ENCODE data around the gene MB. TPM values are rescaled to one million over a fixed set of nuclear protein-coding genes. Genes with fewer than 3 reads are reported as not detected.

The MB gene
- total and polyA plus RNA-seq, 4 donors: 0.13 to 0.25 TPM; not detected in 2

DNA sequence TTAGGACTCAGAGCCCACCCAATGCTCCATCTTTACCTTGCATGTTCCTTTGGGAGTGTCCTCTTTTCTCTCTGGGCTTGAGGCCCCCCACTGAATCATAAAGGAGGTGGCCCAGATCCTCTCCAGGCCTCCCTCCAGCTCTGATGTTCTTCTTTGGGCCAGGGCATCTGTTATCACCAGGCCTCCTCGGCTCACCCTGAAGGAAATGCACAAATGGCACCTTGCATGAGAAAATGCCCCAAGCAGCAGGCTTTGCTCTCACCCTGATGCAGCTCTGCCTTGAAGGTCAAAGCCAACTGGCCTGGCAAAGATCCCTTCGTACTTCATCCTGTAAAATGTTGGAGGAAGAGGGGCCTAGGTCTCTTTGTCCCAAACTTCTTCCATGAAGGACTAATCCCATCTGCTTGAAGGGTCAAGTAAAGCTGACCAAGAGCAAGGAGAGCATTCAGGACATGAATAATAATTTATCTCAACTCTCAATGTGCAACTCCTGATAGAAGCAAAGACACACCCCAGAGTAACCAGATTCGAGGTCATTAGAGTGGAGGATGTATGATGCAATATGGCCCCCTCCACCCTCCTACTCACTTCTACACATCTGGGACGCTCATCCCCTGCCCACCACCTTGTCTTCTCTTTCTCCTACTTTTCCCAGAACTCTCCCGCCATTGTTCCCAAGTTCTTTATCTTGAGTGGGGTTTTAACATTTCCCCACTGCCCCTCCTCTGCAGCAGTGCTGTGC is 40.6 kb upstream of the MB start:
- Histone ChIP-seq H3K27ac (ENCODE audit: low read depth in 1 of 2, low read length in 2 of 2) (no peak overlapping the region), H3K9ac (ENCODE audit: low read depth in 1 of 2, low read length in 2 of 2) (no peak overlapping the region), H3K4me1 (ENCODE audit: control insufficient read depth in 4 of 4, insufficient read depth in 4 of 4, low read length in 3 of 4) (peaks cover 2 to 40% (median 18%) of the 10 kb centered on the region in 4 donors), H3K4me3 (ENCODE audit: low read depth in 1 of 3, low read length in 3 of 3) (no peak overlapping the region), H3K9me3 (ENCODE audit: control insufficient read depth in 4 of 4, low read length in 3 of 4) (no peaks in the 10 kb centered on the region), H3K27me3 (ENCODE audit: control insufficient read depth in 4 of 4, insufficient read depth in 4 of 4, low read length in 3 of 4) (no peaks in the 10 kb centered on the region), H3K36me3 (ENCODE audit: control insufficient read depth in 4 of 4, insufficient read depth in 3 of 4, low read depth in 1 of 4, low read length in 3 of 4) (peaks cover 14 to 60% (median 39%) of the 10 kb centered on the region in 4 donors)
- no peak for DNase-seq (ENCODE audit: low spot score)
- TF ChIP-seq YY1 (IDR thresholded peaks at IDR 0.05) (no peak), ATF3 (IDR thresholded peaks at IDR 0.05) (no peak), NR2F2 (IDR thresholded peaks at IDR 0.05) (no peak), JUND (IDR thresholded peaks at IDR 0.05) (no peak), FOXA2 (IDR thresholded peaks at IDR 0.05) (no peak), MAX (IDR thresholded peaks at IDR 0.05) (no peak), EGR1 (IDR thresholded peaks at IDR 0.05; ENCODE audit: low read depth in 2 of 2) (no peak), RXRA (IDR thresholded peaks at IDR 0.05) (no peak), HNF4A (conservative IDR thresholded peaks at IDR 0.05) (no peak), TAF1 (conservative IDR thresholded peaks at IDR 0.05) (no peak), FOXA1 (IDR thresholded peaks at IDR 0.05) (no peak), GABPA (IDR thresholded peaks at IDR 0.05 in 1 of 2, conservative IDR thresholded peaks at IDR 0.05 in 1 of 2) (no peak), REST (IDR thresholded peaks at IDR 0.05) (no peak), HNF4G (IDR thresholded peaks at IDR 0.05) (no peak), SP1 (IDR thresholded peaks at IDR 0.05) (no peak), RAD21 (IDR thresholded peaks at IDR 0.05) (no peak)
- TF ChIP-seq, protein P1, sequence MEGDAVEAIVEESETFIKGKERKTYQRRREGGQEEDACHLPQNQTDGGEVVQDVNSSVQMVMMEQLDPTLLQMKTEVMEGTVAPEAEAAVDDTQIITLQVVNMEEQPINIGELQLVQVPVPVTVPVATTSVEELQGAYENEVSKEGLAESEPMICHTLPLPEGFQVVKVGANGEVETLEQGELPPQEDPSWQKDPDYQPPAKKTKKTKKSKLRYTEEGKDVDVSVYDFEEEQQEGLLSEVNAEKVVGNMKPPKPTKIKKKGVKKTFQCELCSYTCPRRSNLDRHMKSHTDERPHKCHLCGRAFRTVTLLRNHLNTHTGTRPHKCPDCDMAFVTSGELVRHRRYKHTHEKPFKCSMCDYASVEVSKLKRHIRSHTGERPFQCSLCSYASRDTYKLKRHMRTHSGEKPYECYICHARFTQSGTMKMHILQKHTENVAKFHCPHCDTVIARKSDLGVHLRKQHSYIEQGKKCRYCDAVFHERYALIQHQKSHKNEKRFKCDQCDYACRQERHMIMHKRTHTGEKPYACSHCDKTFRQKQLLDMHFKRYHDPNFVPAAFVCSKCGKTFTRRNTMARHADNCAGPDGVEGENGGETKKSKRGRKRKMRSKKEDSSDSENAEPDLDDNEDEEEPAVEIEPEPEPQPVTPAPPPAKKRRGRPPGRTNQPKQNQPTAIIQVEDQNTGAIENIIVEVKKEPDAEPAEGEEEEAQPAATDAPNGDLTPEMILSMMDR (IDR thresholded peaks at IDR 0.05; ENCODE audit: low read depth, low read length, missing input control): no peak
- TF ChIP-seq, protein P2, sequence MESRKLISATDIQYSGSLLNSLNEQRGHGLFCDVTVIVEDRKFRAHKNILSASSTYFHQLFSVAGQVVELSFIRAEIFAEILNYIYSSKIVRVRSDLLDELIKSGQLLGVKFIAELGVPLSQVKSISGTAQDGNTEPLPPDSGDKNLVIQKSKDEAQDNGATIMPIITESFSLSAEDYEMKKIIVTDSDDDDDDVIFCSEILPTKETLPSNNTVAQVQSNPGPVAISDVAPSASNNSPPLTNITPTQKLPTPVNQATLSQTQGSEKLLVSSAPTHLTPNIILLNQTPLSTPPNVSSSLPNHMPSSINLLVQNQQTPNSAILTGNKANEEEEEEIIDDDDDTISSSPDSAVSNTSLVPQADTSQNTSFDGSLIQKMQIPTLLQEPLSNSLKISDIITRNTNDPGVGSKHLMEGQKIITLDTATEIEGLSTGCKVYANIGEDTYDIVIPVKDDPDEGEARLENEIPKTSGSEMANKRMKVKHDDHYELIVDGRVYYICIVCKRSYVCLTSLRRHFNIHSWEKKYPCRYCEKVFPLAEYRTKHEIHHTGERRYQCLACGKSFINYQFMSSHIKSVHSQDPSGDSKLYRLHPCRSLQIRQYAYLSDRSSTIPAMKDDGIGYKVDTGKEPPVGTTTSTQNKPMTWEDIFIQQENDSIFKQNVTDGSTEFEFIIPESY (IDR thresholded peaks at IDR 0.05): no peak
- WGBS: 74% methylated on average over 5 of the region's 5 CpGs

Data from liver (tissue), 9 donors.